Myocyte (in vitro differentiated cells): ENCODE measurements around the gene NPDC1. TPM values are rescaled to one million over a fixed set of nuclear protein-coding genes. Genes with fewer than 3 reads are reported as not detected.
"Not testable (repeated sequence)": the region's sequence is repeated elsewhere in the genome, so short reads cannot be mapped to it uniquely, and the experiment has no call there.

Experiments
- DNase-seq: peaks from one replicate; pipeline ENCODE4 v3.0.0-alpha.2; 2012; ENCODE audit warnings: low read depth
- total RNA-seq: library from RNA; depleted of rRNA; stranded (reverse); fragments of >200 nt; gene quantifications from 2 replicates; pipeline ENCODE4 v1.2.3, GENCODE V29; 2014

Gene NPDC1
- total RNA-seq, 1 donor from 2014 or later: 4.8 TPM

DNA sequence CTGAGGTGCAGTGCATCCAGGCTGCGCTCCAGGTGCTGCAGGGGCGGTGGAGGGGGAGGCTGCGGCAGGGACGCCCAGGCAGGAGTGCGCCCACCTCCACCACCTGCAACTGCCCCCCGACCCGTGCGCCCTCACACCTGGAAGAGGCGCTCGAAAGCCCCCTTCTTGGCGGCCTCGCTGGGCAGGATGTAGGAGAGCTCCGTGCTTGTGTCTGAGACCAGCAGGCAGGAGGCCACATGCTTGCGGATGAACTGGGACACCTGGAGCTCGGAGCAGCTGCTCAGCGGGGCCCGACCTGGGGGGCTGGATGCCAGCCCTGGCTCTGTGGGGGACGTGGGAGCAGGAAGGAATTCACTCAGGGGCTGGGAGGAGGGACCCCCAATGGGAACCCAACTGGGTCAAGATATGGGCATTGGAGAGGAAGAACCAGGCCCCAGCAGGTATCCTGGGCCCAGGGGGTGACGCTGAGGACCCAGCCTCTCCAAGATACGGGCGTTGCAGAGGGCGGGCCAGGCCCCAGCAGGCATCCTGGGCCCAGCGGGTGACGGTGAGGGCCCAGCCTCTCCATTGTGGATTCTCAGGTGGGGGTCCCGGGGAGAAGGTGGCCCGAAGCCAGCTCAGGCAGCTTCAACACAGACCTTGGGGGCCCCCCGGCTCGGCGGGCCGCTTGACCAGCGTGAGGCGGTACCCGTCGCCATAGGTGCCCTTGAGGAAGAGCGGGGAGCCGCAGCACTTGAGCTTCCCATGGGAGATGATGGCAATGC lies 31.0 kb downstream of the NPDC1 start:
- DNase-seq: no peak

DNA sequence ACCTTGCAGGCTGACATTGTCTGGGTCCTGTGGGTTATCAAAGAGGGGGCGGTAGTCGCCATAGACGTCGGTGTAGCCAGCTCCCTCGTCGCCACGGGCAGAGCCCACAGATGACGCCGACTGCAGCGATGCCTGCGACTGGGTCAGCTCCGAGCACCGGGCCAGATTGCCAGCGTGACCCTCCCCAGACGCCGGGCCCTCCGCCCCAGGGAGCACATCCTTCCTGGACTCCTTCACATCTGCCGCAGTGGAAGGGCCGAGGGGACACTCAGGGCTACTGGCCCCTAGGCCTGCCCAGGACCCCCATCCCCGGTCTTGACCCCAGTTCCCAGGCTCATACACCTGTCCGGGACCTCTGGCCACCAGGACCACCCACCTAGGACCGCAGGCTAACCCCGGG lies 31.8 kb downstream of the NPDC1 start:
- no peak for DNase-seq

DNA sequence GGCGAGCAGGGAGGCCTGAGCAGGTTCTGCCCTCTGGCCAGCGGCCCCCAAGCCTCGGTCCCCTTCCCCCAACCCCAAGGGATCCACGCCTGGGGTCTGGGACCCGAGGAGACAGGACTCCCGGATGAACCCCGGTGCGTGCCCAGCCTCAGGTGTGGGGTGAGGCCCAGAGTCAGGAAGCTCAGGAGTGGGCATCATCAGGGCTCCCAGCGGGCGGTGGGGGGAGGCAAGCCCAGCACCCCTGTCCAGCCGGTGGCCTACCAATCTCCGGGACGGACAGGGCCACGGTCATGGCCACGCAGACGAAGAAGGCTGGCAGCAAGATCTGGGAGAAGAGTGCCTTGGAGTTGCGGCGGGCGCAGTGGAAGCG lies 32.4 kb downstream of the NPDC1 start:
- no peak for DNase-seq

DNA sequence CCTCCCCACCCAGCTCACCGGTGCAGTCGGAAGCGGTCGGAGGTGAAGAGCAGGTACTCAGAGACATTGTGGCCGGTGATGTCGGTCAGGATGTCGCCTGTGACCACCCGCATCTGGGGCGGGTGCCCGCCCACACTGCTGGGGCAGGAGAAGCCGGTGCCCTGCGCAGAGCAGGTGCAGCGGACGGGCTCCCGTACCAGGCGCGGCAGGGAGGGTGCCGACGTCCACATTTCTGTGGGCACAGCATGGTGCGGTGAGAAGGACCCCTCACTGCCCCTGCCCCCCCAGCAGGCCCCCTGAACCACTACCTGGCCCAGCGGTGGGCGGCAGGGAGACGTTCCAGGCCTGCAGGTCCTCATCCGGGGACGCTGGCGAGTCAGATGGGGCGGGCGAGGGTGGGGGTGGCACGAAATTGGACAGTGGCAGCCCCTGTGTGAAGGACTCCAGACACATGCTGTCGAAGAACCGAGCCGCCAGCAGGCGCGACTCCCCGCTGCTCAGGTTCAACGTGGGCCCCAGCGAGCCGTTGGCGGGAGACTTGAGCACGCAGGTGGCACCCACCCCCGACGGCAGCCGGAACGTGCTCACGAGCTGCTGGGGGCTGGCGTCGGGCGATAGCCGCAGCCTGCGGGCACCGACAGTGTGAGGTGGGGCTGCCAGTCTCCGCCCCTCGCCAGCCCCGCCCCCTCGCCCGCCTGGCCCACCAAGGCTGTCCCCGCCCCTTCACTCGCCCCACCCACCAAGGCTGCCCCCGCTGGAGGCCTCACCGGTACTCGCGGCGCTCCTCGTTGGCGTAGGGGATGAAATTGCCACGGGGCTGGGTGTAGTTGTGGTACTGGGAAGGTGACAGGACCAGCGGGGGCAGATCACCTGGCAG lies 33.0 kb downstream of the NPDC1 start:
- DNase-seq: no peak

DNA sequence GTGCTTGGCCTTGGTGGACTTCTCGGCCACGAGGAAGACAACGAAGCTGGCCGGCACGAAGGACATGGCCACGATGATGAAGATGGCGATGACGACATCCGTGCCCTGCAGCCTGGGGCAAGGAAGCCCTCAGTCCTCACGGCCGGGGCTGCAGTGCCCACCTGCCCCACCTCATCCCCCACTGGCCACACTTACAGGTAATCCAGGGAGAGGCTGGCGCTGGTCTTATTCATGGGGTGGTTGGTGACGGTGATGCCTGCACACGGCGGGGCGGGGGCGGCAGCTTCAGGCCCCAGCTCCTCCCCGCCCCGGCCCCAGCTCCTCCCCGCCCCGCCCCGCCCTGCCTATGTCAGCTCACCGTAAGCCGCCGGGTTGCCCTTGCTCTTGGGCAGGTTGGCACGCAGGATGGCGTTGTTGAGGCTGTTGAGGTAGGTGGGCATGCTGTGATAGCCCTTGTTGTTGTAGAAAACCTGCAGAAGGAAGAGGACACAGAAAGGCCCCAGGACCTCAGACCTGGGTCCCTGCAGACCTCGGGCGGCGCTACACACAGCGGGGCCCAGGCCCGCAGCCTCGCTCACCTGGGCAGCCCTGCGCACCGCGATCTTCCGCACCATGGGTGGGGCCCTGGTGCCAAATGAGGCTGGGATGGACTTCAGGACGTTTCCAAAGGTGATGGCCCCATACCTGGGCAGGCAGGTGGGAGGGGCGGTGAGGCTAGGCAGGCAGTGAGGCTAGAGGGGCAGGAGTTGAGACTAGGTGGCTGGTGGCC lies 33.9 kb downstream of the NPDC1 start:
- no peak for DNase-seq

DNA sequence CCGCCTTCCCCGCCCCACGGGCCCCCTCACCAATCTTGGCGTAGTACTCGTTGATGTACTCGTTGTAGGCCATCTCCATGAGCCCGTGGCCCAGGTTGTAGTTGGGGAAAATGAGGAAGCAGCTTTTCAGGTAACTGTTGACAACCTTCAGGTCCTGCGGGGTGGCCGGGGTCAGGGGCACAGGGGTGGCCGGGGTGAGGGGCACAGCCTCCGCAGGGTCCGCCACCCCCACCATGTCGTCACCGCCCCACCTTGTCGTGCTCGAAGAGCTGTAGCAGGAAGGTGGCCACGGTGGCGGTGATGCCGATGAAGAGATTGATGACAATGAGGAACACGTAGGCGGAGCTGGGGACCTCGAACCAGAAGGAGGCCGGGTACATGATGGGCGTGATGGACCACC lies 34.8 kb downstream of the NPDC1 start:
- DNase-seq: no peak

DNA sequence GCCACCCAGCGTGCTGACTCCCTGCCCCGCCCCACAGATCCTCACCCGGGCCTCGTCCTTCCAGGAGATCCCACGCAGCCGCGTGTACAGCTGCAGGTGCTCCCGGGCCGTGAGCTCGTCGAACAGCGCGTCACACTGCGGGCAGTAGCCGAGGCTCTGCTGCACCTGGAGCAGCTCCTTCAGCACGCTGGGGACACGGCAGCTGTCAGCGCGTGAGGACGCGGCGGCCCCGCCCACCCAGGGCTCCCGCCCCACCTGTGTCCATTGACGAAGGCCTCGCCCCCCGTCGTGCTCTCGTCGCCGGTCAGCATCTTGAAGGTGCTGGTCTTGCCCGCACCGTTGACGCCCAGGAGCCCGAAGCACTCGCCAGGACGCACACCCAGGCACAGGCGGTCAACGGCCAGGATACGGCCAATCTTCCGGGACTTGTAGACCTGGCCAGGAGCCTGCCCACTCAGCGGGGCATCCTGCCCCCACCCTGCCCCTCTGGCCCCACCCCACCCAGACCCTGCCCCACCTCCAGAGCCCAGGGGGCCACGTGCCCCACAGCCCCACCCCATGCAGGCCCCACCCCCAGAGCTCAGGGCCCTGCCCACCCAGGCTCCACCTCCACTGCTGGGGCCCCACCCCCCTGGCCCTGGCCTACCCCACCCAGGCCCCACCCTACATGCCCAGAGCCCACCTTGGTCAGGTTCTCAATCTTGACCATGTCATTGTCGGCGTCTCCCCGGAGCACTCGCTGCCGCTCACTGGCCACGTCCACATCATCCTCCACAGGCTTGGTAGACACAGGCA lies 35.8 kb downstream of the NPDC1 start:
- DNase-seq: no peak

DNA sequence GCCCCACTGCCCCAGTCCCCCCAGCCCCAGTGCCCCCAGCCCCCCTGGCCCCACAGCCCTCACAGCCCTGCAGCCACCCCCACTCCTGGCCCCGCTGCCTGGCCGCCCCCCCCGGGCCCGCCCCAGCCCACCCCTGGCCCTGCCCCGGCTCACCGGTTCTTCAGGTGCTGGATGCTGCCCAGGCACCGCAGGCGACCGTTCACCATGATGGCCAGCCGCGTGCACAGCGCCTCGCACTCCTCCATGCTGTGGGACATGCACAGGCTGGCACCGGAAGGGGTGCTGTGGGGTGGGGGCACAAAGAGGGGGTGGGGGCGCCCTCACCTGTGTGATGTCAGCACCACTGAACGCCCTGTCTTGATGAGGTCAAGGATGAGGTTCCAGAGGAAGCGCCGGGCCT lies 36.8 kb downstream of the NPDC1 start:
- DNase-seq: no peak

DNA sequence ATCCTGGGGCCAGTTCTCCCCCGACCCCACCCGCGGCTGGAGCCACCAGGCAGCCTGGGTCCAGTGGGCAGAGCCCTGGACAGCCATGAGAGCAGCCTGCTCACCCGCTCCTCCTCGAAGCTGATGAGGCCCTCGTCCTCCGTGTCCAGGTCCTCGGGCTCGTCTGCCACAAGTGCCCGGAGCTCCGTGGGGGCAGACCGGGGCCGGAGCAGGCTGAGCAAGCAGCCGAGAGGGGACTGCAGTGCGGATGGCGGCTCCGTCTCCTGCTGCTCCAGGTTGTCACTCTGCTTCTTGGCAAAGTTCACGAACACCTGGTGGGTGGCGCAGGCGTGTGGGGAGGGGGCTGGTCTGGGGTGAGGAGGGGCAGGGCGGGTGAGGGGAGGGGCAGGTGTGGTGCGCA lies 37.7 kb downstream of the NPDC1 start:
- DNase-seq: no peak

DNA sequence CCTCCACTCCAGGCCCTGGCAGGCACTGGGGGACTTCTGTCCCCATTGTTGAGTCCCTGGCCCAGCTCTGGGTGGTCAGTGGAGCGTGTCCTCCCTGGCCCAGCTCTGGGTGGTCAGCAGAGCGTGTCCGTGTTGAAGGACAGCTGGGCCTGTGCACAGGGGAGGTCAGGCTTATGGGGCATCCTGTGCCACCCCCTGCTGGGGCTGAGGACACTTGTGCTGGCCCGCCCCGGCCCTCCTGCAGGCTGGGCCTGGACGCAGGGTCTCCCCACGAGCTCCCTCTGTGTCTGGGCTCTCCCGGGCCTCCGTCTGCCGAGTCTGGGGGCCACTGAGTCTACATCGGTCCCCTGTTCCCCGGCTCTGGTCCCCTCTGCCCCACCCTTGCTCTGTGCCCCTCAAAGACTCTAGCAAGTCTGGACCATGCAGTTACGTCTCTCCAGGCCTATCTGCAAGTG lies 38.1 kb downstream of the NPDC1 start:
- DNase-seq: no peak

DNA sequence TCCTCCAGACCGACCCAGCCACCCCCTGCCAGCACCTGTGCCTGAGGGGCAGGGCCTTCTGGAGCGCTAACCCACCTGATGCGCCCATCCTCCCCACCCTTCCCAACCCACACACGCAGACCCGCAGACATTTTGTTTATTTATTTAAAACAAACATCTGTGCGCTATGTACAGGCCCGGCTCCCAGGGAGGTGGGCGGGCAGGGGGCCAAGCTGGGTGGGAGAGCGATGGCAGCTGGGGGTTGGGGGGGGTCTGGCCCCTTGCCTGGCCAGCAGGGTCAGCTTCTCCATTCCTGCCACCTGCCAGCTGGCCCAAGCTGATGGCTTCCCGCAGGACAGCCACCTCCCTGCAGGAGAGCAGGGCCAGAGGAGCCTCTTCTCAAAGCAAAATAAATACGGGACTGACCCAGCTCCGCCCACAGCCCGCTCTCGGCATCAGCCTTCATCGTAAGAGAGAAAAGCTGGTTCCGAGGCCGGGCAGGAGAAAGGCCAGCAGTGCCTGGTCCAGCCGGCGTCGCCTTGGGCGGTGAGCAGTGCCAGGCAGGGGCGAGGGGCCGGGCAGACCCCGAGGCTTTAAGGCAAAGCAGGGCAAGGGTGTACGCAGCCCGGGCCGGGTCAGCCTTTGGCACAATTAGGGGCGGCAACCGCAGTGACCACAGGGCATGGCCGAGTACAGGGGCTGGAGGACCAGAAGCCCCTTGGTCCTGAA lies 38.7 kb downstream of the NPDC1 start:
- DNase-seq: no peak

DNA sequence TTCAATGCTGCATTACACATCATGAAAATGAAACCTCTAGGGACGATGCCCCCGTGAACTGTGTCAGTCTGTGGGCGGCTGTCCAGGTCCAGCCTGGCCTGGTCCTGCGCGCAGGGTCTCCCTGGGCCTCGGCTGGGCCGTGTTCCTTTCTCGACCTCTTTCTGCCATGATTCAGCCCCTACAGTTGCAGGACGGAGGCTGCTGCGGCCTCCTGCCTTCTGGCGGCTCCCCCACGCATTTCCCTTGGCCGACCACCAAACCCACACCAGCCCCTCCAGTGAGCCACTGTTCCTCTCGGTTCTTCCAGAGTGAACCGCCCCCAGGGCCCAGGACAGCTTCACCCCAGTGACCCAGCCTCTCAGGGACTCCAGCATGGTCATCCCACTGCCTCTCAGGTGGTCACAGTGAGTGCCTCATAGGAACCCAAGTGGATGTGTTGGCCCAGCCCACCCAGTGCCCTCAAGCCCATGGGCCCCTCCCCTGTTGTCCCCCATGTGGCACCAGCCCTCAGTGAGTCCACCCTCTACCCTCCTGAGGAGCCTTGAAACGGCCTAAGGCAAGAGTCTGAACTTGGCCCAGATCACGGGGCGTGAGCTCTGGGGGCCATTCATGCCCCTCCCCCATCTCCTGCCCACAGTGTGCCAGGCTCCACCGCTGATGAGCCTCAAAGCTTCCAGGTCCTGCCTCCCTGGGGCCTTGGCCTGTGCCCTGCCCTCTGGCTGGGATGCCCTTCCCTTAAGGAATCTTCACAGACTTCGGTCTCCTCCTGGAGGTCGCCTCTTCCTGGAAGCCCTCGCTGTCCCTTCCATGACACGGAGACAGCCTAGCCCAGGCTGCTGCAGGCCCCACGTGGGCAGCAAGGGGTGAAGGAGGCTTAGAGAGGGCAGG lies 39.6 kb downstream of the NPDC1 start:
- DNase-seq: no peak

DNA sequence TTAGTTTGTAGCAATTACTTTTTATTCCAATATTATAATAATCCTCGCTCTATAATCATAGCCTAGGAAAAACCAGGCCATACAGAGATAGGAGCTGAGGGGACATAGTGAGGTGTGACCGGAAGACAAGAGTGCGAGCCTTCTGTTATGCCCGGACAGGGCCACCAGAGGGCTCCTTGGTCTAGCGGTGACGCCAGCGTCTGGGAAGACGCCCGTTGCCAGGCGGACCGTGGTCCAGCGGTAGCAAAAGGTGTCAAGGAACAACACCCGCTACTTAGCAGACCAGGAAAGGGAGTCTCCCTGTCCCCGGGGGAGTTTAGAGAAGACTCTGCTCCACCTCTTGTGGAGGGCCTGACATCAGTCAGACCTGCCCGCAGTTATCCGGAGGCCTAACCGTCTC lies 41.7 kb downstream of the NPDC1 start:
- not testable (repeated sequence) for DNase-seq

DNA sequence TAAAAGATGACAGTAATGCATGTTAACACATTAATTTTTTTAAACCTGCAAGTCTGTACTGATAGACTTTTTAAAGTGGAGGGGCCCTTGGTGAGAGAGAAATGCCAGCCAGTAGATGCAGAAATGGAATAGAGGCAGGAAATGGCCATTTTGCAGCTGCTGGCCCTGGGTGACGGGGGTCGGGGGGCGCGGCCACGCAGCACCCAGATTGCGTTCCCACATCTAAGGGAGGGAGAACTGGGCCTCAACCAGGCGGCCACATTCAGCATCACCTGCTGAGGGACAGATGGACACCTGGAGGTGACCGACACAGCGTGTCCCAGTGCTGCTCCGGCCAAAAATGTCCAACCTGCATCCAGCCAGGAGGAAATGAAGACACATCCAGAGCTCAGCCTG lies 43.3 kb downstream of the NPDC1 start:
- no peak for DNase-seq

DNA sequence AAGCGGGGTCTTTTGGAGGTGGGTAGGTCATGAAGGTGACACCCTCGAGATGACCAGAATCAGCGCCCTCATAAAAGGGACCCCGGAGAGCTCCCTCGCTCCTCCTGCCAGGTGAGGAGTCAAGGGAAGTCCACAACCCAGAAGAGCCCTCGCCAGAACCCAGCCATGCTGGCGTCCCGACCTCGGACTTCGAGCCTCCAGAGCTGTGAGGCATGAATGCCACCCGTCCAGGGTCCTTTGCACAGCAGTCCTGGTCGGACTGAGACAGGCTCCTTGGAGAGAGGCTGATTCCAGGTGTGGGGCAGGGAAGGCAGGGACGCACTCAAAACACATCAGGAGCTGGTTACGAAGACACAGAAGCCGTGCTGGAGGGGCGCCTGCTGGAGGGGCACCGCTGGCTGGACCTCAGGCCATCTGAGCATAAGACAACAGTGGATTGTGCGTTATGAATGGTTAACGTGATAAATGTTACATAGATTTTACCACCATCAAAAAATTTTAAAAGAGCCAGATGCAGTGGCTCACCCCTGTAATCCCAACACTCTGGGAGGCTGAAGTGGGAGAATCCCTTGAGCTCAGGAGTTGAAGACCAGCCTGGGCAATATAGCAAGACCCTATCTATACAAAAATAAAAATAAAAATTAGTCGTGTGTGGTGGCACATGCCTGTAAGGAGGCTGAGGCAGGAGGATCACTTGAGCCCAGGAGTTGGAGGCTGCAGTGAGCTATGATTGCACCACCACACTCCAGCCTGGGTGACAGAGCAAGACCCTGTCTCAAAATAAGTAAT lies 43.9 kb downstream of the NPDC1 start:
- no peak for DNase-seq

DNA sequence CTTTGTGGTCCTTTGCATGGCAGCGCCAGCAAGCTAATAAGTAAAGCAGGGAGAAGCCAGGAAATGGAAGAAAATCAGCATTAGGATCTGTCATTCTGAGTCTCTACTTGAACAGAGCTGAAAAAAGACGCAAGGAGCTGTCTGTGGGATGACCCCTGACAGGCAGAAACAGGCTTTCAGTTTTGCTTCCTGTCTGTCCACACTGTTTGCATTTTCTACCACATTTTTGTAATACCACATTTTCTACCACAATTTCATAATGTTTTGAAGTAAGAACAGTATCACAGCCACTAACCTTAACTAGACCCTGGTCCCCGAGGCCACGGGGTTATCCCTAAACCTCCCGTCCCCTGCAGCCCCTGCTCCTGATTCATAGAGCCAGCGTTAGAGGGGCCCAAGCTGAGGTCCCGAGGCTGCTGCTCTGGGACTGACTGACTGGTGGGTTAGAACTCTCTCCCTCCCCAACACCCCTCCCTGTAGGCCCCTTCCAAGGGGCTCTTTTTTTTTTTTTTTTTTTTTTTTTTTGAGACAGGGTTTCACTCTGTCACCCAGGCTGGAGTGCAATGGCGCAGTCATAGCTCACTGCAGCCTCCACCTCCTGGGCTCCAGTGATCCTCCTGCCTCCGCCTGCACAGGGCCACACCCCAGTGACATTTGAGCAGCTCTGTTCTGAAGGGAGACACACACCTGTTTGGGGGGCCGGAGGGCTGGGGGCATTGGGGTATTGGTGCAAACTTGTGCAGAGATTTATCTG lies 45.6 kb downstream of the NPDC1 start:
- DNase-seq: peak; percentile 41

DNA sequence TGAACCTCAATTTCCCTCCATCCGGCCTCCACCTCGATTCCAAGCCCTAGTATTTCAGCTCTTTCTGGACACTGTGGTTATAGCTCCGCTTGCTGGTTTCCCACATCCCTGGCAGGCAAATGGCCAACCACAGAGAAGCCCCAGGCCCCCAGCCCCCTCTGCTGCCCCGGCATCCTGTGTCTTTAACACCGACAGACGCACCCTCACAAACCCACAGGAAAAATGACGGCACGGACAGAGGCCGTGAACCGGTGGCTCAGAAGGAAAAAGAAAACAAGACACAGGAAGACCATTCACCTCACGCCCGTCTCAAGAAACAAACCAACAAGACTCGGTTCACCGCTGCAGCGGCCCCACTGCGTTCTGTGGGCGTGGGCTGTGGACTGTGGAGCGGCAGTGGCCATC lies 48.1 kb downstream of the NPDC1 start:
- DNase-seq: no peak

DNA sequence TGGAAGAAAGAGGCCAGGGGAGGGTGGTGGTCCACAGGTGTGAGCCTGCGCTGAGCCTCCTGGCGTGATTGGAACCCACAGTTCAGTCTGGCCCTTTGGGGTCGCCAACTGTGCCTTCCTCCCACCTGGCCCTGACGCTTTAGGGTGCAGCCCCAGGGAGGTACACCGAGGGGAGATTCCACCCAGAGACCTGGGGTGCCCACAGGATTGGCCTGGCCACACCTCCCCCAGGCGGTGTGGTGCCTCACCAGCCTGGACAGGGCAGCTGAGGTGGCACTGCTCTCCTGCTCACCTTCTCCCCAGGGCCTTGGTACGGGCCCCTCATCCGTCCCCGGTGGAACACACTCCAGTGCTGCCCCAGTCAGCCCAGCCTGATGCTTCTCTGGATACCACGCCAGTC lies 48.6 kb downstream of the NPDC1 start:
- no peak for DNase-seq
